OCI-LY3 (cell line): ENCODE data around the gene HMGA1.

Experiments used
- H2AFZ ChIP-seq: fragments of 200-600, 300-600 bp; shearing (Covaris generic); 2 replicates; pipeline ENCODE4 v1.6.0; 2014; ENCODE audit warnings: antibody characterized with exemption, low read depth, low read length
- H3K27ac ChIP-seq: fragments of 200-600, 300-600 bp; sonication (generic); 2 replicates; pipeline ENCODE4 v1.5.1; 2014; ENCODE audit warnings: mild to moderate bottlenecking, low read length, moderate library complexity, mixed read lengths
- H3K27me3 ChIP-seq: fragments of 200-600, 300-600 bp; sonication (generic); 2 replicates; pipeline ENCODE4 v1.6.1; 2014; ENCODE audit warnings: low read depth, low read length, mixed read lengths
- H3K36me3 ChIP-seq: fragments of 200-600, 300-600 bp; sonication (generic); replicated peaks from 2 replicates; pipeline ENCODE3; 2014; ENCODE audit warnings: low read depth, low read length, mixed read lengths
- H3K4me1 ChIP-seq: fragments of 300-600, 200-600 bp; sonication (generic); 2 replicates; pipeline ENCODE4 v1.6.1; 2014; ENCODE audit warnings: low read length, mixed read lengths
- H3K4me2 ChIP-seq: fragments of 200-600, 300-600 bp; sonication (generic); 2 replicates; pipeline ENCODE4 v1.6.1; 2014; ENCODE audit warnings: low read length, mixed read lengths
- H3K4me3 ChIP-seq: fragments of 300-600, 200-600 bp; sonication (generic); 2 replicates; pipeline ENCODE4 v1.5.1; 2014; ENCODE audit warnings: antibody characterized with exemption, mild to moderate bottlenecking, low read length, moderate library complexity
- H3K79me2 ChIP-seq: fragments of 300-600, 200-600 bp; shearing (Covaris generic); 2 replicates; pipeline ENCODE4 v1.6.1; 2014; ENCODE audit warnings: mild to moderate bottlenecking, low read length, mixed read lengths
- H3K9ac ChIP-seq: fragments of 300-600, 200-600 bp; shearing (Covaris generic); 2 replicates; pipeline ENCODE4 v1.6.0; 2014; ENCODE audit warnings: mild to moderate bottlenecking, low read length, moderate library complexity
- H3K9me3 ChIP-seq: fragments of 200-600, 300-600 bp; shearing (Covaris generic); 2 replicates; pipeline ENCODE4 v1.6.1; 2014; ENCODE audit warnings: low read length, mixed read lengths; ENCODE audit not compliant: insufficient read depth
- H4K20me1 ChIP-seq: fragments of 200-600, 300-600 bp; sonication (generic); 2 replicates; pipeline ENCODE4 v1.6.1; 2016; ENCODE audit warnings: low read length, mixed read lengths; ENCODE audit not compliant: insufficient read depth
- EZH2phosphoT487 ChIP-seq: fragments of 200-600 bp; shearing (Covaris generic); IDR thresholded peaks from 2 replicates; pipeline ENCODE4 v1.6.1; 2018; ENCODE audit warnings: antibody characterized with exemption, mixed run types, low read depth
- TF ChIP-seq, protein P1 (sequence below): fragments of 200-600, 300-600 bp; sonication (generic); IDR thresholded peaks from 2 replicates; pipeline ENCODE4 v1.5.1; 2014; ENCODE audit warnings: antibody characterized with exemption, low read length, low read depth

HMGA1 gene

DNA sequence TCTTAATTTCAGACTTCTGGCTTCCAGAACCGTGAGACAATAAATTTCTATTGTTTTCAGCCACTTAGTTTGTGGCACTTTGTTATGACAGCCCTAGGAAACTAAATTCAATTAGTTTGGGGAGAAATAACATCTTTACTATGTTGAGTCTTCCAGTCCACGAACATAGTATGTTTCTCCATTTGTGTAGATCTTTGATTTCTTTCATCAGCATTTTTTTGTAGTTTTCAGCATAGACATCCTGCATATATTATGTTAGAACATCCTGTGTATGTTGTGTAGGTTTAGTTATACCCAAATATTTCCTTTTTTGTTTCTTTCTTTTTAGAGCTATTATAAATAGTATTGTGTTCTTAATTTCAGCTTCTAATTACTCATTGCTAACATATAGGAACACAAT is 18.0 kb upstream of the HMGA1 start:
- Histone ChIP-seq H4K20me1 (no peaks in the 10 kb centered on the region), H3K27ac (no peak overlapping the region), H3K9me3 (no peaks in the 10 kb centered on the region), H3K27me3 (no peaks in the 10 kb centered on the region), H3K4me1 (peaks cover 6% of the 10 kb centered on the region), H2AFZ (no peak overlapping the region), H3K4me3 (no peak overlapping the region), H3K79me2 (no peaks in the 10 kb centered on the region), H3K4me2 (no peak overlapping the region), H3K9ac (no peak overlapping the region), H3K36me3 (no peaks in the 10 kb centered on the region)
- TF ChIP-seq EZH2phosphoT487 = no peak
- TF ChIP-seq, protein P1, sequence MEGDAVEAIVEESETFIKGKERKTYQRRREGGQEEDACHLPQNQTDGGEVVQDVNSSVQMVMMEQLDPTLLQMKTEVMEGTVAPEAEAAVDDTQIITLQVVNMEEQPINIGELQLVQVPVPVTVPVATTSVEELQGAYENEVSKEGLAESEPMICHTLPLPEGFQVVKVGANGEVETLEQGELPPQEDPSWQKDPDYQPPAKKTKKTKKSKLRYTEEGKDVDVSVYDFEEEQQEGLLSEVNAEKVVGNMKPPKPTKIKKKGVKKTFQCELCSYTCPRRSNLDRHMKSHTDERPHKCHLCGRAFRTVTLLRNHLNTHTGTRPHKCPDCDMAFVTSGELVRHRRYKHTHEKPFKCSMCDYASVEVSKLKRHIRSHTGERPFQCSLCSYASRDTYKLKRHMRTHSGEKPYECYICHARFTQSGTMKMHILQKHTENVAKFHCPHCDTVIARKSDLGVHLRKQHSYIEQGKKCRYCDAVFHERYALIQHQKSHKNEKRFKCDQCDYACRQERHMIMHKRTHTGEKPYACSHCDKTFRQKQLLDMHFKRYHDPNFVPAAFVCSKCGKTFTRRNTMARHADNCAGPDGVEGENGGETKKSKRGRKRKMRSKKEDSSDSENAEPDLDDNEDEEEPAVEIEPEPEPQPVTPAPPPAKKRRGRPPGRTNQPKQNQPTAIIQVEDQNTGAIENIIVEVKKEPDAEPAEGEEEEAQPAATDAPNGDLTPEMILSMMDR = no peak

DNA sequence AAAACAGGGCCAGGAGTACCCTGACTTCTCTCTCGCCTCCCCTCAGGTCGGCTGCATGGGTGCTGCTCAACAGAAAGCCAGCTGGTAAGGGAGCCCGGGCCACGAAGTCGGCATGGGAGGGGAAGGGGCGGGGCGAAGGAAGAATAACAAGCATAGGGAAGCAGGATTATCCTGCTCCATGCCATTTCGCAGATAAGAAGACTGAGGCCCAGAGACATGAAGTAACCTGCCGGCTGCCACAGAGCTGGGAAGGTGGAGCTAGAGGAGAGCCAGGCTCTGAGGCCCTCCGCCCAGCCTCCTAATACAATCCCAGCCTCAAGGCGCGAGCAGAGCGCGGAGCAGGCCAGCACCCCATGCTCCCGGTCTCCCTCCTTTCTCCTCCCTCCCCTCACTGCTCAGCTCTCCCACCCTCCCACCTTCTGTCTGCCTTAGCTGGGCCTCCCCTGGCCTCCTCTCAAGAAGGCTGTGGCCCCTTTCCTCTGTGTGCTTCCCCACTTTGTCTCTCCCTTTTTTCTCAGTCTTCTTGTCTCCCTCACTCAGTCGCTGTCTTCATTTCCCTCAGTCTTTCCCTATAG is 13.2 kb upstream of the HMGA1 start:
- Histone ChIP-seq H3K79me2 (no peaks in the 10 kb centered on the region), H3K27ac (no peak overlapping the region), H3K4me2 (peak overlapping the region; percentile 68), H3K4me1 (peaks cover 38% of the 10 kb centered on the region), H4K20me1 (no peaks in the 10 kb centered on the region), H3K36me3 (no peaks in the 10 kb centered on the region), H3K9ac (peak overlapping the region; percentile 51; the same call in 1 of the 2 replicates), H3K4me3 (peak overlapping the region; percentile 61), H2AFZ (no peak overlapping the region; the same call in 1 of the 2 replicates), H3K27me3 (no peaks in the 10 kb centered on the region), H3K9me3 (no peaks in the 10 kb centered on the region)
- TF ChIP-seq EZH2phosphoT487 = no peak
- TF ChIP-seq, protein P1 = no peak

DNA sequence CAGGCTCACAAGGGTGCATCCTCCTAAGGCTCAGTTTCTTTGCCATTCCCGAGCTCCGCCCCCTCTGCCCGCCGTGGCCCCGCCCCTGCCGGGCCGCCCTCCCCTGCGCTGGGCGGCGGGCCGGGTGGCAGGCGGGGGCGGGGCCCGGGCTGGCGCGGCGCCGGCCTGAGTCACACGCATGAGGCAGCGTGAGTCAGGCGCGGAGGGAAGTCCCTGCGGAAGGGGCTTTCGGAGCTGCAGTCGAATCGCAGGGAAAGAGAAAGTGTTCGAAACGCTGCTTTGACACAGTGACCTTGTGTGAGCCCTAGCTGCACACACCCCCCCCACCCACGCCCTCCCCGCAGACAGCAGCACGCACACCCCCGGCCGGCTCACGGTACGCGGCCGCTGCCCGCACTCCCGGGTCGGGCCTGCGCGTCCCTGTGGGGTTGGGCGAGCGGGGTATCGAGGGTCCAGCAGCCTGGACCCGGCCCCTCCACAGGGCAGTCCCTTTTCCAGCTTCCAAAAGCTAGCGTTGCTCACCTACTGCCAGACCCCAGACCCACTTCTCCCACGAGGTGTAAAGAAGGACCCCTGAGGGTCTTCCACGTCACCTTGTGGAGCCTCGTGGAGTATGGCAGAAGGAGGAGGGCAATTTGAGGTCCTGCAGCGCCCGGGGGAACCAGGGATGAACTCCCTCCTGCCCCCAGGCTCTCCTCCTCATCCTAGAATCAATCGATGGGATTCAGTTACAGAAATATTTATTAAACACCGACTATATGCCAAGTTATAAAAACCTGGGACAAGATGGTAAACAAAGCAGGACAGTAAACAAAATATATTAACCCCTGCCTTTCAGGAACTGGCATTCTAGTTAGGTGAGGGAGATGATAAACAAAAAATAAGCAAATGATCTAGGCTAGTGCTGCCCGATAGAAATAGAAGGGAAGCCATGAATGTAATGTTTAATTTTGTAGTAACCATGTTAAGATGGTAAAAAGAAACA is 12.4 kb upstream of the HMGA1 start:
- Histone ChIP-seq H3K27me3 (no peaks in the 10 kb centered on the region), H3K4me1 (peaks cover 44% of the 10 kb centered on the region), H3K36me3 (no peaks in the 10 kb centered on the region), H3K9me3 (no peaks in the 10 kb centered on the region), H3K4me2 (peak overlapping the region; percentile 100), H3K27ac (peak overlapping the region; percentile 87), H2AFZ (peak overlapping the region; percentile 54; the same call in 1 of the 2 replicates), H3K4me3 (peak overlapping the region; percentile 82), H3K9ac (peak overlapping the region; percentile 92), H3K79me2 (no peaks in the 10 kb centered on the region), H4K20me1 (no peaks in the 10 kb centered on the region)
- TF ChIP-seq, protein P1 = no peak
- no peak for TF ChIP-seq EZH2phosphoT487

DNA sequence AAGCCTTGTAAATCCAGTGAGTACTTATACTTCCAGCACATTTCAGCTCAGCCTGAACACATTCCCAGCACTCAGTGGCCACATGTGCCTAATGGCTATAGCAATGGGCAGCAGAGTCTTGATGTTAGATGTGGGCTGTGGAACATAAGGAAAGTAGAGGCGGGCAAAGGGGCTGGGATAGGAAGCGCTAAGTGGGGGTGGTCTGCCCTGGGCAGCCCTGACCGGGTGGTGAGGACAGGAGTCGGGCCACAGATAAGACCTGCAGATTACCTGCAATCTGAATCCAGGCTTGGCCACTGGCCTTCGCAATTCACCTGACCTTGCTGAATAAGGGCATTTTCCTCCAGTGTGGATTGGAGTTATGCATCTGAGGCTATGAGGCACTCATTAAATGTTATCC is 11.1 kb upstream of the HMGA1 start:
- Histone ChIP-seq H3K4me2 (no peak overlapping the region), H2AFZ (no peak overlapping the region), H3K4me3 (no peak overlapping the region), H3K4me1 (peaks cover 47% of the 10 kb centered on the region), H3K27ac (no peak overlapping the region), H3K27me3 (no peaks in the 10 kb centered on the region), H3K9ac (no peak overlapping the region), H3K36me3 (no peaks in the 10 kb centered on the region), H3K79me2 (no peaks in the 10 kb centered on the region), H3K9me3 (no peaks in the 10 kb centered on the region), H4K20me1 (no peaks in the 10 kb centered on the region)
- TF ChIP-seq, protein P1 = no peak
- no peak for TF ChIP-seq EZH2phosphoT487
